Hematopoietic multipotent progenitor cell treated with erythropoietin and hydrocortisone succinate and interleukin-3 and kit ligand, for 17 days (in vitro differentiated cells): ENCODE data around the gene PEDS1.
"Not testable (repeated sequence)": the region's sequence is repeated elsewhere in the genome, so short reads cannot be mapped to it uniquely, and the experiment has no call there.

Experiments used
- DNase-seq: peaks from one replicate; pipeline ENCODE4 v3.0.0-alpha.2; 2015; ENCODE audit warnings: low spot score

PEDS1 gene

DNA sequence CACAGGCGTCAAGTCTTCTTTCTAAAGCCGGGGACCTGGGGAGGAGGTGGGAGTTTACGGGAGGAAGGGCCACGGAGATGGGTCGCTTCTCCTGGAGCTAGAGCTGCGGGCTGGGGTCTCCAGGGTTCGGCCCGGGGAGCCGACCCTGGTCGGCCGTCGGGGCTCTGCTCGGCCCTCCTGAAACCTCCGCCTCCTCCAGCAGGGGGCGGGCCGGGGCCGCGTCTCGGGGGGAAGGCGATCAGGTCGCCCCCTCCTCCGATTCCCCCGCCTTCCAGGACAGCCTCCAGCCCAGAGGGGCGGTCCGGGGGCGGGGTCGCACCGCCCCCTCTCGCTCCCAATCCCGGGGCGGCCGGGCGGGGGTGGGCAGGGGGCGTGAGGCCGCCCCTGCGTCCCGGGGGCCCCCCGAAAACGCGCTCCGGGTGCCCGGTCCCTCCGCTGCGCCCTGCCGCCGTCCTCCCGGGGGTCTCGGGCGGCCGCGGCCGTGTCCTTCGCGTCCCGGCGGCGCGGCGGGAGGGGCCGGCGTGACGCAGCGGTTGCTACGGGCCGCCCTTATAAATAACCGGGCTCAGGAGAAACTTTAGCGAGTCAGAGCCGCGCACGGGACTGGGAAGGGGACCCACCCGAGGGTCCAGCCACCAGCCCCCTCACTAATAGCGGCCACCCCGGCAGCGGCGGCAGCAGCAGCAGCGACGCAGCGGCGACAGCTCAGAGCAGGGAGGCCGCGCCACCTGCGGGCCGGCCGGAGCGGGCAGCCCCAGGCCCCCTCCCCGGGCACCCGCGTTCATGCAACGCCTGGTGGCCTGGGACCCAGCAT, 36.9 kb upstream of the PEDS1 start, which contains the start of gene CEBPB:
CEBPB (plus strand) TSS at position 580 of the 814 bp plus-strand sequence; CDS start at position 784, 204 bp downstream.
- peak; percentile 85 for DNase-seq

DNA sequence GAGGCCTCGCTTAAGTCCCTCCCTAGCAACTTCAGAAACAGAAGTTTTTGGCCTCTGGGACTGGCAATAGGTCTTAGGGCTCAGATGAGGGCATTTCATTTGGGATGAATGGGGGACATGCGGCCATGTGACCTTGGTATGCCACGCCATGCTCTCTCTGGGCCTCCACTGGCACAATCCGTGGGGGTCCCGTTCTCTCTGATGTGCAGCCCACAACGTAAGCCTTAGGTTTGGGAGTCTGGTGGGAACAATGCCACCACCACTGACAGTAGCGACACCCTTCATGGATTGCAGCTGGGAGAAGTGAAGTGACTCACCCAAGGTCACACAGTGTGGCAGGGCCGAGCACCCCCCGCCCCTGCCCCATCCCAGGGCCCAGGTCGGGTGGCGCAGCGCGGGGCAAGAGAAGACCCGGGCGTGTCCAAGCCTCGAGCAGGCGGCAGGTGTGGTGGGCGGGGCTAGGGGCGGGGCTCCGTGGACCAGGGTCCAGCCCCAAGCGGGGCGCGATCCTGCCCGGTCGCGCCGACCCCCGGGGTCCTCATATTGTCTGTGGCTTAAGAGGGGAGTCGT, 36.2 kb upstream of the PEDS1 start:
- DNase-seq: no peak

DNA sequence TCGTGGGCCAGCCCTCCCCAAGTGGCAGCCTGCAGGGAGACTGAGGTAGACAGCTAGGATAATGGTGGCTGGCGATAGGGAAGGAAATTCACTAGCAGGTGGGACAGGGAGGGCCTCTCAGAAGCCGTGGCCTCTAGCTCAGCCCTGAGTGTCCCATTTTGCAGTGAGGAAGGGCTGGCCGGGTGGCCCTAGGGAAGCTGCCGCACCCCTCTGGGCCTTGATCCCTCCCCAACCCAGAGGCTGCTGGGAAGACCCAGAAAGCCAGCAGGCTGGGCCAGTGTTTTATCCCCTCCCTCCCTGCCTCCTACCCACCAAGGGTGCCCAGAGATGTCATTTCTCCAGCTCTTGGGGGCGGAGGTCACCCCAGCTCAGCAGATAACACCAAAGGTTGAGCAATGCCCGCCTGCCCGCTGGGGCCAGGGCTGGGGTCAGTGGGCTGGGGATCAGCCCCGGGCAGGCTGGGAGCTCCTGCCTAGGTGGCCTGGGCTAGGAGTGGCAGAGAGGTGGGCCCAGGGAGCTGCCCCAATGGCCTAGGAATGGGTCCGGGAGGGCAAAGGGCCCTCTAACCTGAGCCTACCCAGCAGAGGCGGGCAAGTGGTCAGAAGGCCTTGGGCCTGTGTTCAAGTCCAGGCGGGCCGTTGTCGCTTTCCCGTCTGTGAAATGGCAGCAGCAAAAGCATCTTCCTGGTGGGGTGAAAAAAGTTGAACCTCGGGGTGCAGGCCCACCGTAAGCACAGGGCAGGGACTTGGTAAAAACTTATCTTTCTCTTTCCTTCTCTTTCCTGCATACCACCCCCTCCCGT, 35.6 kb upstream of the PEDS1 start:
- DNase-seq: no peak

DNA sequence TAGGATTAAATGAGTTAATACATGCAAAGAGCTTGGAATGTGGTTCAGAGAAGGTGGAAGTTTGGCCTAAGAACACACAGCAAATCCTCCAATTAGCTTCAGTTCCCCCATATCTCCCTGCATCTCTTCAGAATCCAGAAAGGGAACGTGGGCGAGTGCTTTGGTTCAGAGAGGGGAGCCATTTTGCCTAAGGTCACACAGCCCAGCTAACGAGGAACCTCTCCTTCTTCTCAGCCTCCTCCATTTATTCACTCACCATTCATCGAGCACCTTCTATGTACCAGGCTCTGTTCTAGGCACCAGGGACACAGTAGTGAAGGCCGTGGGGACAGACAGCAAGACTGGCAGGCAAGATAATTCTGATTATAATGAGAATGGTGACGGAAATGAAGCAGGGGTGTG, 34.8 kb upstream of the PEDS1 start:
- DNase-seq: no peak

DNA sequence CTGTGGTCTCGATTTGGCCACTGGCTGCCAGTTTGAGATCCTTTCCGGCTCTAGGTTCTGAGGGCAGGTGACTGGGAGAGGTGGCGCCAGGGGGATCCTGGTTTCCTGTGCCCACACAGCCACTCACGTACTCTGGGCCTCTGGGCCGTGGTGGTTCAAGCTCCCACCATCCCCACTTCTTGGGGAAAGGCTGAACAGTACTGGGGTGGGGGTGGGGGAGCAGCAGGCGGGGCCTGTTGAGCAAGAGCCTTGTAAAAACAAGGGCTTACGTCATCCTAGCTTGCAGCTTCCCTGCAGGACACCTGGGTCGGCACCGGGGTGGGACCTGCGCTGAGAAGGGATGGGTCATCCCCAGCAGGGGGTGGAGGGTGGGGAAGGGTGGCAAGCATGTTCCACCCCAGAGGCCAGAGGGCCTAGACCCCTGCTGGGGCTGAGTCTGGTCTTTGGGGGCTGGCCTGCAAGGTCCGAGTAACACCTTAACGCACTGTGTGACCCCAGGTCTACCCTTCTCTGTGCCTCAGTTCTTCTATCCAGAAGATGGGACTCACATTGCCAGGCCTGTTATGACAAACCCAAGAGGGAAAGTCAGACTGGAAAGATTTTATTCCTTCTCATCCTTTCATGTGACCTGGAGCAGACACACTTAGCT, 34.0 kb upstream of the PEDS1 start:
- no peak for DNase-seq

DNA sequence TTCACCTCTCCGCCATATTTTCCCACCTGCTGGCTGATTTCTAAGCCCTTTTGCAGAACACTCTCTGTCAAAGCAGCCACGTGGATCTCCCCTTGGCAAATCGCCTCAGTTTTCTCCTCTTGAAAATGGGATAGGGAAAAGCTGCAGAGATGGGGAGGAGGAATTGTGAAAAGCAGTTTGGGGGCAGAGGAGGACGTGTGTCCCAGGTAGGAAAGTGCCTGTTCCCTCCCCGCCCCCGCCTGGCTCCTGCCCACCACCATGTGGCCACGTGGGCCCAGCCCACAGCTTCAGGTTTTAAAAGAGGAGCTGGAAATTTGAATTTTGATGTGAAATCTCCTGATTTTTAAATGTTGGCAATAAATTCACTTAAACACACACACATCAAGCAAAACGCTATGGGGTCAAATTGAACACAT, 33.5 kb upstream of the PEDS1 start:
- DNase-seq: no peak

DNA sequence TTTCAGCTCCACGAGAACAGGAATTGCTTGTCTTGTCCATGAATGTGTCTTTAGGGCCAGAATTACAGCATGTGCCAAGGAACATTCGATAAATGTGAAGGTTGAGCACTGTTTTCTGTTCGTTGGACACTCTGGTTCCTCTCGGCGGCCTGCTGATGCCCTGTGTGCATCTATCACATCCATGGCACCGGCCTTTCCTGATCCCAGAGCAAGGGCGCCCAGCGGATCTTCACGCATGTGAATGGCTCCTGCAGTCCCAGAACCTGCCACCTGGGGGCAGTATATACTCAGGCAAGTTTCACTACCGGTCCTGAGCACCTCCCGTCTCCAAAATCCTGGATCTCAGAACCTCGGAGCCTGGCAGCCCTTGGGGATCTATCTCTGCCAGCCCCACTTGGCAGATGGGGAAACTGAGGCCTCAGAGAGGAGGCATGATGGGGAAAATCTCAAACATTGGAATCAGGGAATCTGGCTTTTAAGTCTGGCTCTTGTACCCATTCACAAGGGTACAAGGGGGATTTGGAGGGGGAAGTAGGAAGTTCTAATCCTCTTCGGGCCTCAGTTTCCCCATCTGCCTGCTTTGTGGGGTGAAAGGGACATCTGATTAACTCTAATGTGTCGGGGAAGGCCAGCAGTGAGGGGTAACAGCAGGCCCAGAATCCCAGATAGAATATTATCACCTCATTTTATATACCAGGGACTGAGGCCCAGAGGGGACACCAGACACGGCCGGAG, 32.8 kb upstream of the PEDS1 start:
- DNase-seq: peak; percentile 92

DNA sequence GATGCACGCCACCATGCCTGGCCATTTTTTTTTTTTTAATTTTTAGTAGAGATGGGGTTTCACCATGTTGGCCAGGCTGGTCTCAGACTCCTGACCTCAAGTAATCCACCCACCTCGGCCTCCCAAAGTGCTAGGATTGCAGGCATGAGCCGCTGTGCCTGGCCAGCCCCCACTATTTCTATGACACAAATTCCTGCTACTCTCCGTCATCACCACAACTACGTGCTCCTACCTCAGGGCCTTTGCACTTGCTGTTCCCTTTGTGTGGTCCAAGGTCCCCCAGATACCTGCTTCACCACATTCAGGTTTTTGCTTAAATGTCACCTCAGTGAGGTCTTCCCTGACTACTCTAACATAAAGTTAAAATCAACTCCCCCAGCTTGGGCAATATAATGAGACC, 31.9 kb upstream of the PEDS1 start:
- DNase-seq: no peak

DNA sequence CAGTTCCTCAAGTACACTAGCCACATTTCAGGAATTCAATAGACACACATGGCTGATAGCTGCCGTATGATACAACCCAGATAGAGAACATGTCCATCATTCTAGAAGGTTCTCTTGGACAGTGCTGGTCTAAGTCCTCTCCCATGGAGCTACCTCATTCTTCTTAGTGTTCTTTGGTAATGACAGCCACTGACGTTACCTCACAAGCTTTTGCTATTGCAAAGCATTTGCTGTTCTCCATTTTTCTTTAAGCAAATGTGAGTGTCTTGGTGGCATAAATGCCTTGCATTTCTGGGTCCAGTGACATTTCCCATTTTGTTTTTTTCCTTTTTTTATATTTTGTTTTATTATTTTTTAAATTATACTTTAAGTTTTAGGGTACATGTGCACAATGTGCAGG, 28.8 kb upstream of the PEDS1 start:
- DNase-seq: no peak

DNA sequence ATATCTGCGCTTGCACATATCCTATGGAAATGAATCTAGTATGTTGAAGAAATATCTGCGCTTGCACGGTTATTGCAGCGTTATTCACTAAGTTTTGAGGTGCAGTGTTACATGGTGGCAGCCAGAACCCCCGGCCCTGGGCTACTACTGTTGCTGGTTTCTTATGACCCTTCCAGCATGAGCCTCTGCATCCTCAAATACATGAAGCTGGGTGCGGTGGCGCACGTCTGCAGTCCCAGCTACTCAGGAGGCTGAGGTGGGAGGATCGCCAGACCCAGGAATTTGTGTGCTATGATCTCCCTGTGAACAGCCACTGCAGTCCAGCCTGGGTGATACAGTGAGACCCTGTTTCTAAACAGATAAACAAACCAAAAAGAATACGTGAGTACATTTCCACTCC, 27.8 kb upstream of the PEDS1 start:
- DNase-seq: no peak

DNA sequence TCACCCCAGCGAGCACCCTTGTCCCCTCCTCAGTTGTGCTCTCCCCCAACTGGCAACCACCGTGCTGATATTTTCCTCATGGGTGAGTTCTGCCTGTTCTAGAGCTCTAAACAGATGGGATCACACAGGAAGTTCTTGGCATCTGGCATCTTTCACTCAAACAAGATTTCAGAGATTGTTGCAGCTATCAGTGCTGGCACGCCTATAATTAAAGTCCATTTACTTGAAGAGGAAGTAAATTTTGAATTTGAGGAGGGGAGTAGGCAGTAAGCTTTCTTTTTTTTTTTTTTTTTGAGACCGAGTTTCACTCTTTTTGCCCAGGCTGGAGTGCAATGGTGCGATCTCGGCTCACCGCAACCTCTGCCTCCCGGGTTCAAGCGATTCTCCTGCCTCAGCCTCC, 25.1 kb upstream of the PEDS1 start:
- DNase-seq: not testable (repeated sequence)

DNA sequence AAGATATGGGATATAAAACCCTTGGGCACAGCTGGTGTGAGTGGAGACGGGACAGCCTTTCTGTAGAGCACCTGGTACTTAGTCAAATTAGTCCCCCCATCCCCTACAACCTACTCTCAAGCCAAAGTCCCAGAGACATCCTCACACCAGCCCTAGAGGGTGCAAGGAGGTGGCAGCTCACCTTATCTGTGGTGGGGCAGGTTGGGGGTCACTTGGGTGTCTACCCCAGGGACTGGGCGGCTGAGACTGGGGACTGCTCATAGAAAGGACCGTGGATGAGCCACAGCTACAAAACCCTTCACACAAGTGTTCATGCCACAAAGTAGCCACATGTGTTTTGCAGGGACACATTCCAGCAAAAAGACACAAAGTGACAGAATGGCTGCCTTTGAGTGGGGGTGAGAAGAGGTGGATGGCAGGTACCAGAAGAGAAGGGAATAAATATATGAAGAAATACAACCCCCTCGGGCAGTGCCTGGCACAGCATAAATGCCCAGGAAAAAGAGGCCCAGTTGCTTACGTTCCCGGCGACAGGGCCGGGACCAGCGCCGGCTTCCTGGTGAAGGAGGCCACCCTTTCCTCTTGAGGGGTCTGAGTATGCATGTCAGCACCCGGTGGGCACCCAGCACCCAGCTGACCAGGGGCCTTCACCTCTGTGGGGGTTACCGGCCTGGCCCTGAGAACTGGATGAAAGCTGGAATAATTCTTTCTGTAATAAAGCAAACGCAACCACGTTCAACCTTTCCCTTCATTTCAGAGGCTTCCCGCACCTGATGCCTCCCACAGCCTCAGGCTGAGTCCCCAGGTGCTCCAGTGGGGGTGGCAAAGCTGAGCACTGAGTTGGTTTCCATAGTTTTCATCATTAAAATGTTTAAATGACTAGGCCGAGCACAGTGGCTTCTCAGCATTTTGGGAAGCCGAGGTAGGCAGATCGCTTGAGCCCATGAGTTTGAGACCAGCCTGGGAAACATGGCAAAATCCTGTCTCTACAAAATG, 22.7 kb upstream of the PEDS1 start:
- no peak for DNase-seq

DNA sequence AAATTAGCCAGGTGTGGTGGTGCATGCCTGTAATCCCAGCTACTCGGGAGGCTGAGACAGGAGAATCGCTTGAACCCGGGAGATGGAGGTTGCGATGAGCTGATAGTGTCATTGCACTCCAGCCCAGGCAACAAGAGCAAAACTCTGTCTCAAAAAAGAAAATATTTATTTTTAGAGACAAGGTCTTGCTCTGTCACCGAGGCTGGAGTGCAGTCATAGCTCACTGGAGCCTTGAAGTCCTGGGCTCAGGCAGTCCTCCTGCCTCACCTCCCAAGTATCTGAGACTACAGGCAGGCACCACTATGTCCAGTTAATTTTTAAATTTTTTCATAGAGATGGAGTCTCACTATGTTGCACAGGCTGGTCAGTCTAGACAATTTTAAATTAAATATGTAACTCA, 20.9 kb upstream of the PEDS1 start:
- DNase-seq: no peak

DNA sequence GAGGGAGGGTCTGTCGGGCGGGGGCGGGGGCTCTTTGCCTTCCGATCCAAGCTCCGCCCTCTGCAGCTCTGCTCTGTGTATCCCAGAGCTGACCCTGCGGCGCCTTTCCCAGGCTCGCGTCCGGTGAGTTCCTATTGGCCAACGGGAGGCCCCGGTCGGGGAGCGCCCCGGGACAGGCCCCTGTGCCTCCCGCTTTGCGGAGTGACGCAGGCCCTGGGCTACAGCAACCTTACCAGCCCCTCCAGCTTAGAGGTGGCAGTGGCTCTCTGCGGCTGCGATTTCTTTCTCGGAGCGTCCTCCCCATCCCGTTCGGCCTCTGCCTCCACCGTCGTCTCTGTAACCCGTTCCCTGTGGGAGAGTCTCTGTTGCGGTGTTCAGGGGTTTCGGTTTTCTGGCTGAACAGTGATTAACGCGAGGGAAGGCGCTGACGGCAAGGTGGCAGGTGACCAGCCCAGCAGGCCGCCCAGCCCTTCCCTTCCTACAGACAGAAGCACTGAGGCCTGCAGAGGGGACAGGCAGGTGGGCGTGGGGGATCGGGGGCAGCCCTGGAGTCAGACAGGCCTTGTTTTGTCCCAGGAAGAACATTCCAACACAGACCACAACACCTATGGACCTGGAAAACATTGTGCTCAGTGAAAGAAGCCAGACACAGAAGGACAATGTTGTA, 19.0 kb upstream of the PEDS1 start:
- DNase-seq: no peak

DNA sequence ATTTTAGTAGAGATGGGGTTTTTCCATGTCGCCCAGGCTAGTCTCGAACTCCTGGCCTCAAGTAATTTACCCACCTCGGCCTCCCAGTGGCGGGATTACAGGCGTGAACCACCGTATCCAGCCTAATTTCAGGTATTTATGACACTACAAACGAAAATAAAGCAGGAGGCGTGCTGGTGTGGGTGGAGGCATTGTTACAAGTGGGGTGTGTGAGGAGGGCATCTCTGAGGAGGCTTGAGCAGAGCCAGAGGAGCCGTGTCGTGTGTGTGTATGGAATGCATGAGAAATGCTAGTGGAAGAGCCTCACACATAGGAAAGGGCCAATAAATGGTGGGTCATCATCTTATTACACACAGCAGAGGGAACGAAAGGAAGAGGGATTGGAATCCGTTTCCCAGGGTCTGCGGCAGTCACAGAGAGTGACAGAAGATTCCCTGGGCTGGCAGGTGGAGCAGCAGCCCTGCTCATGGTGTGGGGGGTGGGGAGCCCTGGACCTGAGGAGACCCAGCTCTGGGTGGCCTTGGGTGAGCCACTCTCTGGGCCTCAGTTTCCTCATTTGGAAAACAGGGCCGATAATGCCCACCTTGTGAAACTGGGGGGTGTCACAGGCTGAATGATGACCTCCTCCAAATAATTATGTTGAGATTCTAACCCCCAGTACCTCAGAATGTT, 17.2 kb upstream of the PEDS1 start:
- no peak for DNase-seq

DNA sequence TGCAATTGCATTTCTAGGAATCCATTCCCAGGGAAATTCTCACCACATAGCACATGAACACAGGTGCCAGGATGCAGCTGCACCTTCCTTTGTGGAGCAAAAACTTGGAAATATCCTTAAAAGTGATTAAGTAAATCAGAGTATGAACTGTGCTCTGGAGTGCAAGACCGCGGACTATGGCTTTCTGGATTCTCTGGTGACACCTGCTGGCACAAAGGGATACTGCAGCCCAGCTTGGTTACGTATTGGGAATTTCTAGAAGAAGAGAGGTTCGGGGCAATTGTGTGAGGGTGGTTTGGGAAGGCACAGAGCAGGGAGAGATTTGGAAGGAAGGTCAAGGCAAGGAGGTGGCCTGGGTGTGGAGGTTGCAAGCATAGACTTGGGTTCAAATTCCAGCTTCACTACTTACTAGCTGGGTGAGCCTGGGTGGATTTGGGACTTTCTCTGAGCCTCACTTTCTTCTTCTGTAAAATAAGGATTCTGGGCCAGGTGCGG, 15.9 kb upstream of the PEDS1 start:
- DNase-seq: peak; percentile 93

DNA sequence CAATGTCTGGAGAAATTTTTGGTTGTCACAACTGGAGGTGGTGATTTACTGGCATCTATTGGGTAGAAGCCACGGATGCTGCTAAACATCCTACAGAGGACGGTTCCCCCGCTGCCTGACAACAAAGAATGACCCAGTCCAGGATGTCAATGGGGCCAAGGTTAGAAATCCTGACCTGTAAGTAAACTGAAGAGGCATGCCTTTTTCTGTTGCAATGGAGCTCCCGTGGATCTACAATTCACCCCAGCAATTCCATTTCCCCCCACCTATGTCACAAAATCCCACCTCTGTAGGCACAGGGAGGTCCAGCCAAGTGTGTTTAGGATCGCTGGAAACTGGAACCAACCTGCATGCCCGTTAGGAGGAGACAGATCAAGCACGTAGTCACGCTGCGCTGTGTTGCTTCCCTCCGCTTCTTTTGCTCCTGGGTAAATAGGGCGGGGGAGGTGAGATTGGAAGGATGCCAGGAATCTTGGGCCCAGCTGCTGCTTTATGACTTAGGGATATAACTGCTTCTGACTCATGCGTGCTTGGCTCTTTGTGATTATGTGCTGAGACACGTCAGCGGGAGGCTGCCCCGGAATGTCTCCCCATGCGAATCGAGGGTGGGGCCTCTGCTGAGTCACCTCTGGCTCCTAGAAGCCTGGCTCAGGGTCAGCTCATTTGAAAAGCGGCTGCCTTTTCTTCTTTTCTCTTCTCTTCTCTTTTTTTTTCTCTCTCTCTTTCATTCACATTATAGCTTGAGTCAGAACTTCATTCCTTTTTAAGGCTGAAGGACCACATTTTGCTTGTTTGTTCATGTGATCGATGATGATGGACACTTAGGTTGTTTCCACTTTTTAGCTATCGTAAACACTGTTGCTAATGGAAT, 12.4 kb upstream of the PEDS1 start:
- DNase-seq: peak; percentile 99
